Upper lobe of right lung (tissue), 1 donor: ENCODE results near the gene SERPINA10. TPM values are rescaled to one million over a fixed set of nuclear protein-coding genes. Genes with fewer than 3 reads are reported as not detected.
"Not testable (repeated sequence)": the region's sequence is repeated elsewhere in the genome, so short reads cannot be mapped to it uniquely, and the experiment has no call there.

Source experiments
- ATAC-seq: fragments of 200-7000 bp; cut with Tn5 transposase; one replicate; pipeline ENCODE4 v1.9.1; 2020; ENCODE audit warnings: mild to moderate bottlenecking, moderate library complexity
- DNase-seq: peaks from one replicate; pipeline ENCODE4 v3.0.0-alpha.2; 2020
- H3K27ac ChIP-seq: fragments of 200-600 bp; one replicate; pipeline ENCODE4 v1.8.0; 2022
- H3K27me3 ChIP-seq: fragments of 200-600 bp; one replicate; pipeline ENCODE4 v1.8.0; 2022; ENCODE audit warnings: mild to moderate bottlenecking
- H3K36me3 ChIP-seq: fragments of 200-600 bp; one replicate; pipeline ENCODE4 v1.8.0; 2022
- H3K4me1 ChIP-seq: fragments of 200-600 bp; one replicate; pipeline ENCODE4 v1.8.0; 2022
- H3K4me3 ChIP-seq: fragments of 200-600 bp; one replicate; pipeline ENCODE4 v1.8.0; 2022; ENCODE audit warnings: mild to moderate bottlenecking
- H3K9me3 ChIP-seq: fragments of 200-600 bp; one replicate; pipeline ENCODE4 v1.8.0; 2022
- intact Hi-C: fragments of 100-400 bp; cut with DNase I; formaldehyde crosslinking; loops from one replicate; pipeline ENCODE4 v1.11.0; 2022
- total RNA-seq: library from RNA; stranded (reverse); fragmentation: NEBNext Ultra II Directional; extraction: Animal tissue kit (Norgen Biotek cat#: 25700); gene quantifications from one replicate; pipeline ENCODE4 v1.2.1, GENCODE V29; 2021
- TF ChIP-seq, protein P1 (sequence below): fragments of 200-600 bp; IDR thresholded peaks from one replicate; pipeline ENCODE4 v1.8.0; 2022; ENCODE audit warnings: antibody characterized with exemption
- donor health status: DM: no; HTN: yes; CAD: no; lungs with severe emphysema.

Gene SERPINA10
- total RNA-seq, 1 donor from 2014 or later: not detected

- DNase-seq: no peak
- H3K27me3 ChIP-seq: no peaks in the 10 kb centered on the region
- H3K36me3 ChIP-seq: no peaks in the 10 kb centered on the region
- ATAC-seq: no peak
- intact Hi-C loops: no loop called here
- no peak overlapping the region for H3K4me3 ChIP-seq
- no peak overlapping the region for H3K27ac ChIP-seq
- H3K4me1 ChIP-seq: no peaks in the 10 kb centered on the region
- H3K9me3 ChIP-seq: peaks cover 3% of the 10 kb centered on the region
- TF ChIP-seq, protein P1, sequence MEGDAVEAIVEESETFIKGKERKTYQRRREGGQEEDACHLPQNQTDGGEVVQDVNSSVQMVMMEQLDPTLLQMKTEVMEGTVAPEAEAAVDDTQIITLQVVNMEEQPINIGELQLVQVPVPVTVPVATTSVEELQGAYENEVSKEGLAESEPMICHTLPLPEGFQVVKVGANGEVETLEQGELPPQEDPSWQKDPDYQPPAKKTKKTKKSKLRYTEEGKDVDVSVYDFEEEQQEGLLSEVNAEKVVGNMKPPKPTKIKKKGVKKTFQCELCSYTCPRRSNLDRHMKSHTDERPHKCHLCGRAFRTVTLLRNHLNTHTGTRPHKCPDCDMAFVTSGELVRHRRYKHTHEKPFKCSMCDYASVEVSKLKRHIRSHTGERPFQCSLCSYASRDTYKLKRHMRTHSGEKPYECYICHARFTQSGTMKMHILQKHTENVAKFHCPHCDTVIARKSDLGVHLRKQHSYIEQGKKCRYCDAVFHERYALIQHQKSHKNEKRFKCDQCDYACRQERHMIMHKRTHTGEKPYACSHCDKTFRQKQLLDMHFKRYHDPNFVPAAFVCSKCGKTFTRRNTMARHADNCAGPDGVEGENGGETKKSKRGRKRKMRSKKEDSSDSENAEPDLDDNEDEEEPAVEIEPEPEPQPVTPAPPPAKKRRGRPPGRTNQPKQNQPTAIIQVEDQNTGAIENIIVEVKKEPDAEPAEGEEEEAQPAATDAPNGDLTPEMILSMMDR: no peak
Observed at GRCh38 chr14:94305620-94306019, 12.6 kb upstream of the SERPINA10 start.

- Histone ChIP-seq H3K36me3 (no peaks in the 10 kb centered on the region), H3K9me3 (peaks cover 3% of the 10 kb centered on the region), H3K4me3 (no peak overlapping the region), H3K27ac (no peak overlapping the region), H3K27me3 (no peaks in the 10 kb centered on the region), H3K4me1 (no peaks in the 10 kb centered on the region)
- no peak for DNase-seq
- TF ChIP-seq, protein P1: no peak
- ATAC-seq: no peak
- intact Hi-C loops: no loop called here
Observed at GRCh38 chr14:94304243-94304642, 11.2 kb upstream of the SERPINA10 start.

DNA sequence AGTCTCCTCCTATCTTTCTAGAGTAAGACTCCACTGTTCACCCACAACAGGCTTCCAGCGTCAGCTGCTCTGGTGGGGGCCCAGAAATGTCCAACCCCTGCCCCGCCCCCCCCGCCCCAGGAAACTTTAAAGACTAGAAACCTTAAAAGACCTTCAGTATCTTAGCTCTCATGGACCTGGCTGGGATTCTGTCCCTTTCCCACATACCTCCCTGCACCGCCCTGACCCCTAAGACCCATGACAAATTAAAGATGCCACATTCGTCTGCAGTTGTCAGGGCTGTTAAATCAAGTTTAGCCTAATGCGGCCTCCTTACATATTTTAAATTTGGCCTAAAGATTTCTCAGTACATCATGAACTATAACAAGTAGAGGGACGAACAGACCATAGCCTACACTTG is 10.0 kb upstream of the SERPINA10 start:
- no peak overlapping the region for H3K4me3 ChIP-seq
- ATAC-seq (no peak), DNase-seq (no peak)
- H3K27ac ChIP-seq: no peak overlapping the region
- TF ChIP-seq, protein P1: no peak
- intact Hi-C loops: no loop called here
- no peaks in the 10 kb centered on the region for H3K27me3 ChIP-seq
- H3K36me3 ChIP-seq: no peaks in the 10 kb centered on the region
- no peaks in the 10 kb centered on the region for H3K4me1 ChIP-seq
- peaks cover 3% of the 10 kb centered on the region for H3K9me3 ChIP-seq

- H3K4me1 ChIP-seq: no peaks in the 10 kb centered on the region
- no peak overlapping the region for H3K27ac ChIP-seq
- DNase-seq (no peak), ATAC-seq (no peak)
- H3K4me3 ChIP-seq: no peak overlapping the region
- intact Hi-C loops: no loop called here
- H3K36me3 ChIP-seq: no peaks in the 10 kb centered on the region
- H3K9me3 ChIP-seq: no peaks in the 10 kb centered on the region
- no peaks in the 10 kb centered on the region for H3K27me3 ChIP-seq
- TF ChIP-seq, protein P1: no peak
Observed at GRCh38 chr14:94298130-94298529, 5.1 kb upstream of the SERPINA10 start.

DNA sequence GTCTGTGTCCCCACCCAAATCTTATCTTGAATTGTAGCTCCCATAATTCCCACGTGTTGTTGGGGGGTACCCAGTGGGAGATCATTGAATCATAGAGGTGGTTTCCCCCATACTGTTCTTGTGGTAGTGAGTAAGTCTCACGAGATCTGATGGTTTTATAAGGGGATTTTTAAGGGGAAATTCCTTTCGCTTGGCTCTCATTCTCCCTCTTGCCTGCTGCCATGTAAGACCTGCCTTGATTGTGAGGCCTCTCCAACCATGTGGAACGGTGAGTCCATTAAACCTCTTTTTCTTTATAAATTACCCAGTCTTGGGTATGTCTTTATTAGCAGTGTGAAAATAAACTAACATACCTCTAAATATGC is 3.1 kb upstream of the SERPINA10 start:
- H3K9me3 ChIP-seq, H3K4me1 ChIP-seq, H3K36me3 ChIP-seq, H3K4me3 ChIP-seq, DNase-seq, ATAC-seq, H3K27me3 ChIP-seq, intact Hi-C loops, H3K27ac ChIP-seq: not testable (repeated sequence)

DNA sequence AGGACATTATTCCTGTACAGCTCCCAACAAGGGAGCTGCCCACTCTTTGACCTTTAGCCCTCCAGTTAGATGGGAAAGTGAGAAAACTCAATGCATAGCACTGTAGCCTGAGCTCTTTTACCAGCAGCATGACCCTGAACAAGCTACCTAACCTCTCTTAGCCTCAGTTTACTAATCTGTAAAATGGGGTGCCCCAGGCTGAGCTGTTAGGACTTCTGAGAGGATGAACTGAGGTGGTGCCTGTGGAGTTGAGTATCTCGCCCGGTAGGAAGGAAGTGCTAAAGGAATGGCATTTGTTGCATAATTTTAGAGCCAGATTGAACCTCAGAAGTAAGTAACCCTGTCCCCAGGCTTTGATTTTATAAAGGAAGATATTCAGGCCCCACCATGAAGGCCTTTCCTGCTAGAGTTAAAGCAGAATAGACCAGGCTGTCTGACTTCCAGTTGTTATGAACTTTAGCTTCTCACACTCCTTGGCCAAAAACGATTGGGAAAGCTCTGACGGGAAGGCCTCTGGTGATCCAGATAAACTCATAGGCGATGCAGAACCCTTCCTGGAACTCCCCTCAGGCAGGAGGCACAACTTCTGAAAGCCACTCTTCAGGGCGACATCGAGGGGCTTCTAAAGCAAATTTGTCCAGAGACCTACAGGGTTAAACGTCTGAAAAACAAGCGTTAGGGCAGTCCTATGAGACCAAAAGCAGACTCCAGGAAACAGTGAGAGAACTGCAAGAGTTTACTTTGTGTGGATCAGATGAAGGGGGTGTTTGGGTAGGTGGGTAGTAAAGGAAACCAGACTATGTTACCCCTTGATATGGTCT is 2.5 kb upstream of the SERPINA10 start:
- H3K4me3 ChIP-seq: no peak overlapping the region
- DNase-seq (no peak), ATAC-seq (no peak)
- H3K4me1 ChIP-seq: no peaks in the 10 kb centered on the region
- no peaks in the 10 kb centered on the region for H3K27me3 ChIP-seq
- H3K9me3 ChIP-seq: no peaks in the 10 kb centered on the region
- H3K36me3 ChIP-seq: no peaks in the 10 kb centered on the region
- H3K27ac ChIP-seq: no peak overlapping the region
- TF ChIP-seq, protein P1: no peak
- intact Hi-C loops: no loop called here
